SK-N-MC (cell line): ENCODE results near the gene CNPY4.

ENCODE experiments used
- EZH2 ChIP-seq: fragments of 200-600 bp; sonication (generic); IDR thresholded peaks from one replicate; pipeline ENCODE4 v1.6.1; 2017; ENCODE audit warnings: antibody characterized with exemption
- POLR2AphosphoS5 ChIP-seq: IDR thresholded peaks from 2 replicates; pipeline ENCODE4 v1.6.1; 2012; ENCODE audit warnings: mild to moderate bottlenecking, low read depth, low read length, borderline replicate concordance

DNA sequence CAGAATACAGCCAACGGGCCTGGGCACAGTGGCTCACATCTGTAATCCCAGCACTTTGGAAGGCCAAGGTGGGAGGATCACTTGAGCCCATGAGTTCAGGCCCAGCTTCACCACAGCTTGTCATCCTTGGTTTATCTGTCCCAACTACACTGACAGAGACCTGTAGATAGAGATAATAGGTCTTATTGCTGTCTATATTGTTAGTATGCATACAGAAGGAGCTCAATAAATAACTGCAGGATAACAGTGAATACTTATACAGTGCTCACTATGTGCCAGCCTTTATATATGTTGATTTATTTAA is 1.3 kb downstream of the CNPY4 start:
- TF ChIP-seq EZH2 (no peak), POLR2AphosphoS5 (no peak)
